SHP77 treated with DMSO at 0.1 percent for 48 hours (cell line): ENCODE data around the gene ACOT6.
"Not testable (repeated sequence)": the region's sequence is repeated elsewhere in the genome, so short reads cannot be mapped to it uniquely, and the experiment has no call there.

ENCODE experiments used
- DNase-seq: peaks from one replicate; lab custom pipeline; 2025; lab: John Stamatoyannopoulos, UW

Gene ACOT6

DNA sequence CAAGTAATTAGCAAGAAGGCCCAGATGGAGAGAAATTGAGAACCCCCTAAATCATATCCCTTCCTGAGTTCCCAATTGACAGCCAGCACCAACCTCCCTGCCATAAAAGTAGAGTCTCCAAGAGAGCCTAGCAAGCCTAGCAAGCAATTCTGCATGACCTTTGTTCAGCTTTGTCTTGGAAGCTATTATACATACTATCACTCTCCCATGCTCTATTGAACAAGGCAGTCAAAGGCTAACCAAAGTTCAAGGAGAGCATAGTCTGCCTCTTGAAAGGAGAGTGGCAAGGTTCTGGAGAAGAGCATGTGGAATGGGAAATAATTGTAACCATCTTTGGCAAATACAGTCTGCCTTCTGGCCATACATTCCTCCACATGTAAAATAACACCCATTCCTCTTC lies 12.8 kb upstream of the ACOT6 start:
- no peak for DNase-seq

DNA sequence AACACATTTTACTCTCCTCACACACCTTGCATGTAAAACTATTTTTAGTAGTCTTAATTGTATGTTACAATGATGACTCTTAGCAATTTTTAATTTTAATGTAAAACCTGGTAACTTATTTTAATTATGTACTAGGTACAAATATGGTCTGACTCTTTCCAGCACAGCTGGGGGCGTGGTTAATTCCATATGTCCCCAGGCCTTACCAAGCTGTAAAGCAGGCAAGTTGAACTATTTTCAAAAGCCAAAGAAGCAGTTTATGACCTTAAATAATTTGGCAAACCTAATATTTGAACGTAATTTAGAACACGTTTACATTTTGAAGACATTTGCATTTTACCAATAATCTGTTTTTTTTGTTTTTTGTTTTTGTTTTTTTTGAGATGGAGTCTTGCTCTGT lies 9.3 kb upstream of the ACOT6 start:
- DNase-seq, result no peak

DNA sequence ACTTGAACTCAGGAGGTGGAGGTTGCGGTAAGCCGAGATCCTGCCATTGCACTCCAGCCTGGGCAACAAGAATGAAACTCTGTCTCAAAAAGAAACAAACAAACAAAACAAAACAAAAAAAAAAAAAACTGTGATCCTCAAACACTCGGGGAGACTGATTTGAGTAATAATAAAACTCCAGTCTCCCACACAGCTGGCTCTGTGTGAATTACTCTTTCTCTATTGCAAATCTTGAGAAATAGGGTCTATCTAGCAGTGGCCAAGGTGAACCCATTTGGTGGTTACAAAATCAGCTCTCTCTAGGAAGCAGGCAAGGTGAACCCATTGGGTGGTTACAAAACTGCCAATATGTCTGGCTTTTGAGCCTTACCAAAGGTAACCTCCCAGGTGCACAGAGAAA lies 6.0 kb upstream of the ACOT6 start:
- no peak for DNase-seq

DNA sequence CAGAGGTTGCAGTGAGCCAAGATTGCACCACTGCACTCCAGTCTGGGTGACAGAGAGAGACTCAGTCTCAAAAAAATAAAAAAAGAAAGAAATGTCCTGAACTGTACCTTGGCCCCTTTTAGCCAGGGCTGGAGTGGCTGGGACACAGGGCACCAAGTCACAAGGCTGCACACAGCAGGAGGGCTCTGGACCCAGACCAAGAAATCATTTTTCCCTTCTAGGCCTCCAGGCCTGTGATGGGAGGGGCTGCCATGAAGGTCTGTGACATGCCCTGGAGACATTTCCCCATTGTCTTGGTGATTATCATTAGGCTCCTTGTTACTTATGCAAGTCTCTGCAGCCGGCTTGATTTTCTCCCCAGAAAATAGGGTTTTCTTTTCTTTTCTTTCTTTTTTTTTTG lies 5.1 kb upstream of the ACOT6 start:
- no peak for DNase-seq

DNA sequence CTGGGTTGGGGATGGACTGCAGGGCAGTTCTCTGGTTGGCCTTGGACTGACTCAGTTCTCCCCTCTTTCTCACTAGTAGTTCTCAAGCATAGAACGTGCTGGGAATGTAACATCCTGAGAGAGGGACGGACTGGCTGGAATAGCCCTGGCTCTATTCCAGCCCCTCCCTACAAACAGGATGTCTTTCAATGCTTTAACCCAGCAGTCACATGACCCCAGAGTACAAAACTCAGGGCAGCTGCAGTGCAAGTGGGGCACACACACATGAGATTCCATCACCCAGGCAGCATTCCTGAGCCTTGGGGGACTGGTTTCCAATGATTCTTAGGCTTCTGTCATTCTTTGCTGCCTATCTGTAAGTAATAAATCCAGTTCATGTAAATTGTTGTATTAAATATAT lies 1.6 kb upstream of the ACOT6 start:
- no peak for DNase-seq

DNA sequence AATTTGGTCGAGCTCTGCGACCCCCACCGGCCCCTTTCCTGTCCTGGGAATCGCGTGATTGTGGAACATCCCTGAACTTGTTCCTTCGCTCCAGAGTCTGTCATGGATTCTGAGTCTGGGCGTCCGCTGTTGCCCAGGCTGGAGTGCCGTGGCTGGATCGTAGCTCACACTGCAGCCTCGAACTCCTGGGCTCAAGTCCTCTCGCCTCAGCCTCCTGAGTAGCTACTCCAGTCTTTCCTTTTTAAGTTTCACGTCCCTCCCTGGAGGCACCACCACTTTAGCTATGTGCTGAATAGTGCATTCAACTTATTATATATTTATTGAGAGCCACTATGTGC lies 698 bp downstream of the ACOT6 start:
- no peak for DNase-seq

DNA sequence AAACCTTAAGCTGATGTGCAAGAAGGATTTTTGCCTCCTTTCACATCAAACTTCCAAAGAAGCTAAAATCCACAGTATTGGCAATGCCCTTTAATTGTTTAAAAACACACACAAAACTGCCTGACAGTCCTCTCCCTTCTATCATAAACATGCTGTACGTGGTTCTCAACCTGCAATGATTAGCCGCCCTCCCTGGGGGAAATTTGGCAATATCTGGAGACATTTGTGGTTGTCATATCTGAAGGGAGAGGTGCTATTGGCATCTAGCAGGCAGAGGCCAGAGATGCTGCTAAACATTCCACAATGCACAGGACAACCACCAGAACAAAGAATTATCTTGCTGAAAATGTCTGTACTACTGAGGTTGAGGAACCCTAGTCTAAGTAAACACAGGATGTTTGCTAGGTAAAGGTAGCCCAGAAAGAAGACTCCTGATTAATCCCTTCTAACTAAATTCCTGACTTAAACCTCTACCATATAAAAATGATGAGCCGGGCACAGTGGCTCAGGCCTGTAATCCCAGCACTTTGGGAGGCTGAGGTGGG lies 1.2 kb downstream of the ACOT6 start:
- no peak for DNase-seq

DNA sequence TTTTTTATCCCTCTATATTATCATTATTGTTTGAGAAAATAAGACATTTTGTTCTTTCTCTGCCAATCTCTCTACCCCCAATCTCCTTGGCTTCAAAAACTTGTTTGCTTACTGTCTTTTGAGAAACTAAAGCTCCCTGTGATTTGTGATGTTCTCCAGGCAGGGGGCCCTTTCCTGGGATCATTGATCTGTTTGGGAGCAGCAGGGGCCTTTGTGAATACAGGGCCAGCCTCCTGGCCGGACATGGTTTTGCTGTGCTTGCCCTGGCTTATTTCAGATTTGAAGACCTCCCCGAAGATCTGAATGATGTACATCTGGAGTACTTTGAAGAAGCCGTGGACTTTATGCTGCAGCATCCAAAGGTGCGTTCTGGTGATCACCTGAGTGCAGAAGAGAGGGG lies 4.5 kb downstream of the ACOT6 start:
- no peak for DNase-seq

DNA sequence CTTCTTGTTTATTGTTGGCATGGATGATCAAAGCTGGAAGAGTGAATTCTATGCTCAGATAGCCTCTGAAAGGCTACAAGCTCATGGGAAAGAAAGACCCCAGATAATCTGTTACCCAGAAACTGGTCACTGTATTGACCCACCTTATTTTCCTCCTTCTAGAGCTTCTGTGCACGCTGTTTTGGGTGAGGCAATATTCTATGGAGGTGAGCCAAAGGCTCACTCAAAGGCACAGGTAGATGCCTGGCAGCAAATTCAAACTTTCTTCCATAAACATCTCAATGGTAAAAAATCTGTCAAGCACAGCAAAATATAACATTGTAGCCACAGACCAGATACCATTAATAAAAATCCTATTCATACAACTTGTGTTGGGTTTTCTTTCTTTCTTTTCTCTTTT lies 7.2 kb downstream of the ACOT6 start:
- DNase-seq, result no peak

DNA sequence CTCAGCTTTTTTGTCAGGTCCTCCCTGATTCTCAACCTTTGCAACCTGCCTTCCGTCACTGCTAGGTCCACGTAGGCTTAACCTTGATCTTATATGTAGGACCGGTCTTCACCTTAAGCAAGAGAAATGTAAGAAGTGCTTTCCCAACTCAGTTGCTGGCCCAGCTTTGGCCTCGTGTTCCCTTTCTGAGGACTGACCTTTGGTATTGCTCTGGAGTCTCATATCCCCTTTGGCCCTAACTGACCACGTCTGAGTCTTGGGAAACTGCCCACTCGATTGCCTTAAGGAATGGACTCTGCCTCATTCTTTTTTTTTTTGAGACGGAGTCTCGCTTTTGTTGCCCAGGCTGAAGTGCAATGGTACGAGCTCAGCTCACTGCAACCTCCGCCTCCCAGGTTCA lies 8.0 kb downstream of the ACOT6 start:
- no peak for DNase-seq

DNA sequence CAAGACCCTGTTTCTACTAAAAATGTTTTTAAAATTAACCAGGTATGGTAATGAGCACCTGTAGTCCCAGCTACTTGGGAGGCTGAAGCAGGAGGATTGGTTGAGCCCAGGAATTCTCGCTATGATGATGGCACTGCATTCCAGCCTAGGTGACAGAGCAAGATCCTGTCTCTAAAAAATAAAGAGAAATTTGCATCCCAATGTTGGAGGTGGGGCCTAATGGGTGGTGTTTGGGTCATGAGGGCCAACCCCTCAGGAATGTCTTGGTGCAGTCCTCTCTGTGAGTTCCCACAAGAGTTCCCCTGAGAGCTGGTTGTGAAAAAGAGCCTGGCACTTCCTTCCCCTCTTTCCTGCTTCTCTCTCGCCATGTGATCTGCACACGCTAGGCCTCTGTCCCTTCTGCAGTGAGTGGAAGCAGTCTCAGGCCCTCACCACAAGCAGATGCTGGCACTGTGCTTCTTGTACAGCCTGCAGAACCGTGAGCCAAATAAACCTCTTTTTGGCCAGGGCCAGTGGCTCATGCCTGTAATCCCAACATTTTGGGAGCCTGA lies 11.3 kb downstream of the ACOT6 start:
- no peak for DNase-seq

DNA sequence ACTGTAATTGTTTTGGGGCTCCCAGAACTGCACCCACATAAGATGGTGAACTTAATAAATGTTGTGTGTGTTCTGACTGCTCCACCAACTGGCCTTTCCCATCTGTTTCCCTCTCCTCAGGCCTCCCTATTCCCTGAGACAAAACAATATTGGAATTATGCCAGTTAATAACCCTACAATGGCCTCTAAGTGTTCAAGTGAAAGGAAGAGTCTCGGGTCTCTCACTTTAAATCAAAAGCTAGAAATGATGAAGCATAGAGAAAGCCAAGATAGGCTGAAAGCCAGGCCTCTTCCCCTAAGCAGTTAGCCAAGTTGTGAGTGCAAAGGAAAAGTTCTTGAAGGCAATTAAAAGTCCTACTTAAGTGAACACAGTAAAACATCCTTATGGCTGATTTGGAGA lies 13.4 kb downstream of the ACOT6 start:
- DNase-seq, result no peak

DNA sequence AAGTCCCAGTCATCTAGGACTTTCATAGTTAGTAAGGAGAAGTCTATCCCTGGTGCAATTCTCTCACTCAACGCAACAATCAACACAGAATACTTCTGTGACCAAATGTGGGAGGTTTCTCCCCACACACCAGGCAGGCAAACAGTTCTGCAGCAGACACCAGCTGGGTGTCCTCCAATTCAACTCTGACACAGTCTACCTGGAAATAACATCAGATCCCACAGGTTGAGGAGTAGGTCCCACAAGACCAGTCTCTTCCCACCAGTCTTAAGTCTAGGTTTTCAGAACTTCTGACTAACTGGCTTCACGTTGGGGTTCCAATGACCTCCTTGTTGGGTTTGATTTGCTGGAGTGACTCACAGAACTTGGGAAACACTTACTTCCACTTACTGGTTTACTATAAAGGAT lies 14.8 kb downstream of the ACOT6 start:
- DNase-seq, result no peak

DNA sequence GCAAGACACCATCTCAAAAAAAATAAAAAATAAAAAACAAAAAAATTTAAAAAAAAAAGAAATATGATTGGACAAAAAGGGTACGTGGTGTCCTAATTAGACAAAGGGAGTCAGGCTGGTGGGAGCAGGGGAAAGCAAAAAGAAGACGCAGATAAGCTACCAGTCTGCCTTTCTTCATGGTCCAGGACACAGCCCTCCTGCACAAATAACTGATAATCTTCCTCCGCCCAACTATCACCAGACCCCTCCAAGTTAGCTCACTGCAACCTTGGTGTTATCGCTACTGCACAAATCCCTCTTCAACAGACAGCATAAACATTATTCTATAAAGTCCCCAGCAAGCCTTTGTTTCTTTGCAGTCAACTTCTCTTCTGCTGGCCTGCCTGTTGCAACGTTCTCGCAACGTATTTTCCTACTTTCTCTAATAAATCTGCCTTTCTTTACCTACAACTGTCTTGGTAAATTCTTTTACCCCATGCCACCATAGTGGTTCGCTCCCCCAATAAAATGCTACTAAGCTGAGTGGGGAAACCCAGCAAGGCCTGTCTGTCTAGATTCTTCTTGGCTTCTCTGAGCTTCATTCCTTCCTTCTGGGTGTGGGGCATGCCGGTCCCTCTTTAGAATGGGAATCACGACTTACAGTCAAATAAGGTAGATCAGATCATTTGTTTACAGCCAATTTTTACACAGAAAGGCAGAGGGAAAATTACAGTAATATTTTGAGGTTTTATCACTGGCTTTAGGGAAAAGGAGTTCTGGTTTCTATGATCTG lies 17.9 kb downstream of the ACOT6 start:
- no peak for DNase-seq

DNA sequence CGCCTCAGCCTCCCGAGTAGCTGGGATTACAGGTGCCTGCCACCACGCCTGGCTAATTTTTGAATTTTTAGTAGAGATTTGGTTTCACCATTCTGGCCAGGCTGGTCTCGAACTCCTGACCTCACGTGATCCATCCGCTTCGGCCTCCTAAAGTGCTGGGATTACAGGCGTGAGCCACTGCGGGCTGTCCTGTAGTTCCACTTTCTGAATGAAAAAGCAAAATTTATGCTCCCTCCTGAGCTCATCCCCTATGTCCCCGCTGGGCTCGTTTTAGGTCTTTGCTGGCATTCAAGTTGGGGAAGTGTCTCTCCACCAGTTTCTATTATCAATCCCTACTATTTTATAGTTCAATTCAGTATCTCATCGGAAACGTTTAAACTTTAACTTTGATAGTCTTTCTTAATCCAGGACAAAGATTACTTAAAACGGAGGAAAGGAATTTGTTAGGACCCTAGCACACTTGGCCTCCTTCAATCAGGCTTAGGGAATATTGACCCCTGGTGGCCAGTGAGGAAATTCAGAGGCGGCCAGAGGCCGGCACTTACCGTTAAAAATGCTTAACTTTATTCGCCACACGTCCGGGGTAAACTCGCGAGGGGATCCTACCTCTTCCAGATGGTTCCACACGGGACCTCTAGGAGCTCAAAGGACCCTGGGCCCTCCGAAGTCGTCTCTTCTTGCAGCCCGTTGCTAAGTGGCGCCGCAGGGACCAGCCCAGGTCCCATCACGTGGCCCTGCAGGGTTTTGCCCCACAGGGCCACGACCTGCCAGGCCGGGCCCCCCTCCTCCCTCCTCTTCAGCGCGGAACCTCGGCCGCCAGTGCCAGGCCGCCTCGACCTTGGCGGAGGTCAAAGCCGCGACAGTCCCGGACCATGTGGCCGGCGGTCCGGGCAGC lies 21.0 kb downstream of the ACOT6 start:
- DNase-seq, result peak; percentile 21

DNA sequence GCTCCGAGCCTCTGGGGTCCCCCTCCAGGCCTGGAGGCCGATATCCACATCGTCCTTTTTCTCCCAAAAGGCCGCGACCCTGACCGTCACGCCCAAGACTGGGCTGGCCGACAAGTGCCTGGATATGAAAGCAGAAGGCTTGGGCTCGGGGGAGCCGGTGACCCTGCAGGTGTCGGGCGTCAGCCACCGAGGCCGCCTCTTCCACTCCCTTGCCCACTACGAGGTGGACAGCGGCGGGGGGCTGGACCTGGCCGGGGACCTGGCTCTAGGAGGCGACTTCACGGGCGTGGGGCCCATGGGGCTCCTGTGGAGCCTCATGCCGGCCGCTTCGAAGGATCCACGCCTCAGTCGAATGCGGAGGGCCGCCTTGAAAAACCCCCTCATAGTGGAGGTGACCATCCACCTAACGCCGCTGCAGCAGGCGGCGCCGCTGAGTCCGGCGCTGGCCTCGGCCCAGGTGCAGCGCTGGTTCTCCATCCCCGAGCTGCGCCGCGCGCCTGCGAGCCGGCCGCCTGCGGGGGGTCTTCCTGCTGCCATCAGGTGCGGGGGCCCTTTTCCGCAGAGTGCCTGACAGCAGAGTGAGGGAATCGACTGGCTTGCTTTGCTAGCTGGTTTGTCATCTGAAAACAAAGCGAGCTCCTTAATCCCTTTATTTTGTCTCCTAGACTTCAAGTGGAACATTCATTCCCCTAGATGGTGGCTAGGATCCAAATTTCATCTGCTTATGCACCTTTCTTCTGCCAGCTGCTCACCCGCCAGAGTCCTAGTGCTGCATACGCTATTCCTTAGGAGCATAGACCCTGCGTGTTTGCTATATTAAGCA lies 21.9 kb downstream of the ACOT6 start:
- no peak for DNase-seq

DNA sequence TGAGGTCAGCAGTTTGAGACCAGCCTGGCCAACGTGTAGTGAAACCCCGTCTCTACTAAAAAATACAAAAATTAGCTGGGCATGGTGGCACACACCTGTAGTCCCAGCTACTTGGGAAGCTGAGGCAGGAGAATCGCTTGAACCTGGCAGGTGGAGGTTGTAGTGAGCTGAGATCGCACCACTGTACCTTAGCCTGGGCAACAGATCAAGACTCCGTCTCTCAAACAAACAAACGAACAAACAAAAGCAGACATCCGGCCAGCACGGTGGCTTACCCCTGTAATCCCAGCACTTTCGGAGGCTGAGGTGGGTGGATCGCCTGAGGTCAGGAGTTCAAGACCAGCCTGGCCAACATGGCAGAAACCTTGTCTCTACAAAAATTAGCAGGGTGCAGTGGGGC lies 24.0 kb downstream of the ACOT6 start:
- not testable (repeated sequence) for DNase-seq

DNA sequence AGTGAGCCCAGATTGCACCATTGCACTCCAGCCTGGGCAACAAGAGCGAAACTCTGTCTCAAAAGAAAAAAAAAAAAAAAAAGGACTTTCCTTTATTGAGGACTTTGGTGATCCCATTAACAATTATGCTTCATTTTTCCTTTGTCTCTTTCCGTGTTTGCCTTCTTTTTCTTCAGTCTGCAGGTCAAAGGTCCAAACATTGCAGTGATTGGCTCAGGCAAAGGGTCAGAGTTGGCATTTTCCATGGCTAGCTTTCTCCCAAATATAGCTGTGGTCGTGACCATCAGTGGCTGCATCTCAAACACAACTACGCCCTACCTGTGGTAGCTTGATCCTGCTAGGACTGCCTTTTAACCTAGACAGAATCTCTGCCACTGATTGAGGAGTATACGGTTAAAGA lies 25.5 kb downstream of the ACOT6 start:
- DNase-seq, result no peak

DNA sequence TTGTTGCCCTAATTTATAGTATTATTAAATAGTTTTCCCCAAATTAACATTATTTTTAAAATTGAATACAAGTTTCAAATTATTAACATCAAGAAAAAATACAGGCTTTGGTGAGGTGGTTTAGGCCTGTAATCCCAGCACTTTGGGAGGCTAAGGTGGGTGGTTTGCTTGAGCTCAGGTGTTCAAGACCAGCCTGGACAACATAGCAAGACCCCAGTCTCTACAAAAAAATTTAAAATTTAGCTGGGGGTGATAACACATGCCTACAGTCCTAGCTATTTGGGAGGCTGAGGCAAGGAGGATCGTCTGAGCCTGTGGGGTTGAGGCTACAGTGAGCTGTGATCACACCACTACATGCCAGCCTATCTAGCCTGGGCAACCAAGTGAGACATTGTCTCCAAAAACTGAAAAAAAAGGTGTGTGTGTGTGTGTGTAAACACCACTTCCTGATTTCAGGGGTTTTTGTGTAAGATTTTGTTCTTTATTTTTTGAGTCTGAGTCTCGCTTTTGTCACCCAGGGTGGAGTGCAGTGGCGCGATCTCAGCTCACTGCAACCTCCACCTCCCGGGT lies 28.6 kb downstream of the ACOT6 start:
- DNase-seq, result no peak

DNA sequence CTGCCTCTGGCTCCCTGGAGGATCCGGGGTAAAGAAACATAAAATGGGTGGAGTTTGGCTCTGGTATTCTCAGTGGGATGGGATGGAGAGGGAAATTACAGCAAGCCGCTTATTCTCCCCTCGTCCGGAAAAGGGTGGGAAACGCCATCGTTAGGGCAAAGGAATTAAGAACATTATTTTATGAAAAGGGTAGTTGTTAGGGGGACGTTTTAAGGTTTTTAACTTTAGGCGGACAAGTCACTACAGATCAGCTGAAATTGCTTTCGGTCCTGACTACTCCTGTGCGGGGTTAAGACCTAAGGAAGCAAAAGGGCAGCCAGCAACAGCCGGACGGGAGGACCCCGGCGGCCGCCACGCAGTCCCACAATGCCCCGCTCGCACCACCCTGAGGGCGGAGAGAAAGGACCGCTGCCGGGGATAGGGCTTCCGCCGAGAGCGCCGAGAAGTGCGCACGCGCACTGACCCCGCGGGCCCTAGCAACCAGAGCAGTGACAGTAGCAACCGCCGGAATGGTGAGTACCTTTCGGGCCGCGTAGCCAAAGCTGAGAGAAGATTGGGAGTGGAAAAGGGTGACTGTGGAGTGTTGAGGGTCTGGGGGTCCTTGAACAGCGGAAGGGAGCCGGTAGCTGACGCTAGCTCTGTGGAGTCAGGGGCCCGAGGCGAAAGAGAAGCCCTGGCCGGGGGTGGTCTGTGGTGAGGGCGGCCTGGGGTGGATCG lies 32.4 kb downstream of the ACOT6 start, which contains the start of gene DNAL1:
Gene DNAL1, plus strand, starts transcription at position 456 of the 717 bp plus-strand sequence. Its CDS starts 54 bp downstream, at position 510.
- peak; percentile 87 for DNase-seq

DNA sequence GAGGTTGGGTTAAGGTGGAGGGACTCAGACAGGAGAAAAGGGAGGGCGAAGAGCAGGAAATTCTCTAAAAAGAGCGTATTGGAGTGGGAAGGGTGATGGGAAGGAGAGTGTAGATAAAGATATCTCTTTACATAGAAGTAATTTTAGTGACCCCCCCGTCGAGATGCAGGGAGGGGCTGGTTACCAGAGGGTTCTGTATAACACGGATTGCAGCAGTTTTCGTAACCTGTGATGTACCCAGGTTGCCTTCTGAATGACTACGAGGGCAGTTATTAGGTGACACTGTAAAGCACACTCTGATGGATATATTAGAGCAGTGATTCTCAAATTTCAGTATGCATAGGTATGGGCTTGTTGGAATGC lies 32.9 kb downstream of the ACOT6 start:
- DNase-seq, result no peak
